ENCODE results near the gene SLC39A9. TPM values are rescaled to one million over a fixed set of nuclear protein-coding genes. Genes with fewer than 3 reads are reported as not detected.
A peak's percentile ranks its signal among the peaks of the same experiment; 100 is the strongest.

The SLC39A9 gene
- total RNA-seq, 1 experiment from 2014 or later, result 76.1 TPM

DNA sequence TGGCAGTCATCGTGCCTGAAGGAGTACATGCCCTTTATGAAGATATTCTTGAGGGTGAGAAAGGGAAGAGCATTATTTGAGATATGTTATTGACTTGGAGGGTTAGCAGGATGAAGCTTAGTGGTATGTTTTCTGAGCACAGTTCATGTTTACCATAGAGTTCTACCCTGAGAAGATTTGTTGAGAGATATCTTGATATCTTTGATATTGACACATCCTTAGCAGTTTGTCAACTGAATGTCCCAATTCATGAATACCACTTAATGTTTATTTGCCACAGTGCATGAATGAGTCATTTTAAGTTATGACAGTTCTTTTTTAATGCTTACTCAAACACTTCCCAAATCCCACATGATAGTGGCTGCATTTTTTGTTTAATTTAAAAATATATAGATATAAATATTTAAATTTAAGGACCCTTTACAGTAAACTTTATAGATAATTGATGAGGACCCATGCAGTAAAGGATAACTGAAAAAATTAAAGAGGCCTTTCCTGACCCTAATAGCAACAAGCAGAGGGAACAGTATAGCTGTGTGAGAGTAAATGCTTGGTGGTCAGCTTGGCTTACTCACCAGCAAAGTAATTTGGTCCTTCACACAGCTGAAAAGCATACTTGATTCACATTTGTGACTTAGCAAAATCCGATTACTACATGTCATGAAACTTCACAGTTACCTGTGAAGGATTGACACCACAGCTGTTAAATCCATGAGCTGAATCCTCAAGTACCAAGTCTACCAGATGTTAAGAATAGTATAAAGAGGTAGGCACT is 25.8 kb downstream of the SLC39A9 start:
- DNase-seq (ENCODE audit: low read depth), result peak; percentile 84

GRCh38 chr14:69427596-69427995 is 29.1 kb downstream of the SLC39A9 start:
- no peak for DNase-seq (ENCODE audit: low read depth)

- no peak for DNase-seq (ENCODE audit: low read depth)
Observed at GRCh38 chr14:69428289-69428998, 30.0 kb downstream of the SLC39A9 start.

- DNase-seq (ENCODE audit: low read depth), result no peak
Observed at GRCh38 chr14:69429643-69430042, 31.2 kb downstream of the SLC39A9 start.

DNA sequence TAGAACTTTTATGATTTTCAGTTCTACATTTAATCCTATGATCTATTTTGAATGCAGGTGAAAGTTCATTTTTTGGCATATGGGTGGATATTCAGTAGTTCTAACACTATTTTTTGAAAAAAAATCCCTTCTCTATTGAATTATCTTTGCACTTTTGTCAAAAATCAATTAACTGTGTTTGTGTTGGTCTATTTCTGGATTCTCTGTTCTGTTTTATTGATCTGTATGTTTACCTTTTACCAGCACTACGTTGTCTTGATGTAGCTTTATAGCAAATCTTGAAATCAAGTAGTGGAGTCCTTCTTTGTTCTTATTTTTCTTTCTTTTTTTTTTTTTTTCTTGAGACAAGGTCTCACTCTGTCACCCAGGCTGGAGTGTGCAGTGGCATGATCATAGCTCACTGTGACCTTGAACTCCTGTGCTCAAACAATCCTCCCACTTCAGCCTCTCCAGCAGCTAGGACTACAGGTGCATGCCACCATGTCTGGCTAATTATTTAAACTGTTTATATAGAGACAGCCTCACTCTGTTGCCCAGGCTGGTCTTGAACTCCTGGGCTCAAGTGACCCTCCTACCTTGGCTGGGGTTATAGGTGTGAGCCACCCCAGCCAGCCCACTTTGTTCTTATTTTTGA is 31.9 kb downstream of the SLC39A9 start:
- DNase-seq (ENCODE audit: low read depth), result no peak

DNA sequence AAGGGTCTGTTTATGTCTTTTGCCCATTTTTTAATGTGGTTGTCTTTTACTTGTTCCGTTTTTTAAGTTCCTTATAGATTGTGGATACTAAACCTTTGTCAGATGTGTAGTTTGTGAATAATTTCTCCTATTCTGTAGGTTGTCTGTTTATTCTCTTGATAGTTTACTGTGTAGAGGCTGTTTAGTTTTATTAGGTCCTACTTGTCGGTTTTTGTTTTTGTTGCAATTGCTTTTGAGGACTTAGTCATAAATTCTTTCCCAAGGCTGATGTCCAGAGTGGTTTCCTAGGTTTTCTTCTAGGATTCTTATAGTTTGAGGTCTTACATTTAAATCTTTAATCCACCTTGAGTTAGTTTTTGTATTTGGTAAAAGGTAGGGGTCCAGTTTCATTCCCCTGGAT is 33.9 kb downstream of the SLC39A9 start:
- DNase-seq (ENCODE audit: low read depth), result no peak

GRCh38 chr14:69439521-69440270 is 41.2 kb downstream of the SLC39A9 start:
- no peak for DNase-seq (ENCODE audit: low read depth)

DNA sequence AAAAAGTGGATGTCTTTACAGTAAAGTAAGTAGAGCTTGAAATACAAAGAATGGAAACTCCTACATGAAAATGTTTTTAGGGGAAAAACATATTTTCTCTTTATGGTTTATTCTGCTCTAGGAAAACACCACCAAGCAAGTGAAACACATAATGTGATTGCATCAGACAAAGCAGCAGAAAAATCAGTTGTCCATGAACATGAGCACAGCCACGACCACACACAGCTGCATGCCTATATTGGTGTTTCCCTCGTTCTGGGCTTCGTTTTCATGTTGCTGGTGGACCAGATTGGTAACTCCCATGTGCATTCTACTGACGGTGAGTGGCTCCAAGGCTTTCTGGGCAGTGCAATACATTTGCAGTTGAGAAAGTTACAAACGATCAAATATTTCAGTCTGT is 43.5 kb downstream of the SLC39A9 start:
- no peak for DNase-seq (ENCODE audit: low read depth)

- no peak for DNase-seq (ENCODE audit: low read depth)
Observed at GRCh38 chr14:69443296-69443805, 44.9 kb downstream of the SLC39A9 start.

- DNase-seq (ENCODE audit: low read depth), result no peak
Observed at GRCh38 chr14:69449216-69449615, 50.7 kb downstream of the SLC39A9 start.

DNA sequence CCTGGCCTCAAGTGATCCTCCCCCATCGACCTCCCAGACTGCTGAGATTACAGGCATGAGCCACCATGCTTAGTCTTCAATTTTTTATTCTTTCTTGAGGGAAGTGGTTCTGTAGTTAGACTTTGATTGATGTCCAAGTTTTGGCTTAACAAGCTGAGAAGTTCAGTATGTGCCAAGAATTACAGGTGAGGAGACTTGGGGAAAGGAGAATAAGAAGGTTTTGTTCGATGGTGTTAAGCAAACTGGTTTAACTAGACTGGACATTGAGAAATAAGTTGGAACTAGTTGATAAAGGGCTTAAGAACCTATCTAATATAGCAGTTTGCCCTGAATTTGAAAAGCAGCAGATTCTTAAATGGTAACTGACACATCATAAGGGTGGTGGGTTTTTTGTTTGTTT is 53.4 kb downstream of the SLC39A9 start:
- no peak for DNase-seq (ENCODE audit: low read depth)

GRCh38 chr14:69458350-69458749 is 59.9 kb downstream of the SLC39A9 start:
- DNase-seq (ENCODE audit: low read depth), result no peak

DNA sequence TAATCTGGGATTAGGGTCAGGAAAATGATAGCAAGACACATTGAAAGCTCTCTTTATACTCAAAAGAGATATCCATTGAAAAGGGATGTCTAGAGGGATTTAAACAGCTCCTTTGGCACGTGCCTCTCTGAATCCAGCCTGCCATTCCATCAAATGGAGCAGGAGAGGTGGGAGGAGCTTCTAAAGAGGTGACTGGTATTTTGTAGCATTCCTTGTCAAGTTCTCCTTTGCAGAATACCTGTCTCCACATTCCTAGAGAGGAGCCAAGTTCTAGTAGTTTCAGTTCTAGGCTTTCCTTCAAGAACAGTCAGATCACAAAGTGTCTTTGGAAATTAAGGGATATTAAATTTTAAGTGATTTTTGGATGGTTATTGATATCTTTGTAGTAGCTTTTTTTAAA is 60.6 kb downstream of the SLC39A9 start:
- DNase-seq (ENCODE audit: low read depth), result no peak

GRCh38 chr14:69460093-69460701 is 61.7 kb downstream of the SLC39A9 start:
- peak; percentile 88 for DNase-seq (ENCODE audit: low read depth)

DNA sequence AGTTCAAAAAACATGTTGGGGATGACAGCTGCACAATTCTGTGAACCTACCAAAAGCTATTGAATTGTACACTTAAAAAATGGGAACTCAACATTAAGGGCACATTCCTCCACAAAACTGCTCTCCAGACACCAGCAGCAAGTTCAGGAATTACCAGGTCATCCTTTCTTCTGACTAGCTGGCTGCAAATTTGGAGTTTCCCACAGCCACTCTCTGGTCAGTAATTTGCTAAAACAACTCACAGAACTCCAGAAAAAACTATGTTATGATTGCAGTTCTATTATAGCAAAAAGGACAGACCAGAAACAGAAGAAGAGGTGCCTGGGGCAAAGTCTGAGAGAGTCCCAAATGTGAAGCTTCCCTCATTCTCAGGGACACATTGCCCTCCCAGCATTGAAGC is 65.9 kb downstream of the SLC39A9 start:
- no peak for DNase-seq (ENCODE audit: low read depth)

DNA sequence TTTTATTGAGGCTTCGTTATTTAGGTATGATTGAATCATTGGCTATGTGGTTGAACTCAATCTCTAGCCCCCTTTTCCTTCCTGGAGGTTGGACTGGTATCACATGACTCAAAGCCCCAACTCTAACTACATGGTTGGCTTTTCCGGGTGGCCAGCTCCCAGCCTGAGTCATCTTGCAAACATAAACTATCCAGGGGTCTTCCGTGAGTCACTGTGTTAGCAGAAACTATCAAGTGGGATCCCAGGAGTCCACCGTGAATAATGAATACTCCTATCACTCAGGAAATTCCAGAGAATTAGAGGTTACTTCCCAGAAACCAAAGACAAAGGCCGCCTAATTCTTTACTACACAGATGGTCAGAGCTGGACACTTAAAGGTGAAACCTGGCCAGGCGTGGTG is 66.3 kb downstream of the SLC39A9 start:
- peak; percentile 7 for DNase-seq (ENCODE audit: low read depth)

DNA sequence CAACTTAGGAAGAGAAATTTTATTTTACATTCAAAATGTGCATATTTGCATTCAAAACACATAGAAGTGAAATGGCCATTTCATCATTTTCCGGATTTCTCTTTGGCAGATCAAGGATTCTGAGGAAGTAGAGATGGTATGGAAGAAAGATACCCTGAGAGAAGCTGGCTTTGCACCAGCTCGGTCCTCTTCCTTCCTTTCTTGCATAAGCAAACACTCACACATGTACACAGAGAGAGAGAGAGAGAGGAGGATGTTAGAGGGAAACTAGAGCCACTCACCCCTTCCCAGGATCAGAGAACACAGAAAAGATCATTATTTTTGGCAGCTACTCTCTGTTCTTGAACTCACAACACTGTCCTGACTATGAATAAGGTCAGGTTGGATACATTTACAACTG is 70.5 kb downstream of the SLC39A9 start:
- DNase-seq (ENCODE audit: low read depth), result no peak

- no peak for DNase-seq (ENCODE audit: low read depth)
Observed at GRCh38 chr14:69471436-69471835, 72.9 kb downstream of the SLC39A9 start.

DNA sequence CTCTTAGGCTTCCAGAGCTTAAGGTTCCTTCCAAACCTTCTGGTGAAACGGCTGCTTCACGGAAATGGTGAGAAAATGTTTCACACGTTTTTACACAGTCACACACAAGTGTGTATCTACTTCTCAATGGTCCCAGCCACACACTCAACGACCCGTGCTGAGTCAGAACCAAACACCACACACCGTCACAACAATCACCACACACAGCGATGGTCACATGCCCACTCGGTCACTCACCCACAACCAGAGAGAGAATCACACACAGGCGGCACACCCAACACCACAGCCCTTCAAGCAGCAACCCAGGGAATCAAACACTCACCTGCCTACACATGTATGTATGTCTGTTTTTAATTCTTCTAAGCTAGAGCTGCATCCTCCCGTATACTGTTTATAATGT is 73.4 kb downstream of the SLC39A9 start:
- no peak for DNase-seq (ENCODE audit: low read depth)

GRCh38 chr14:69473260-69473659 is 74.8 kb downstream of the SLC39A9 start:
- DNase-seq (ENCODE audit: low read depth), result no peak

DNA sequence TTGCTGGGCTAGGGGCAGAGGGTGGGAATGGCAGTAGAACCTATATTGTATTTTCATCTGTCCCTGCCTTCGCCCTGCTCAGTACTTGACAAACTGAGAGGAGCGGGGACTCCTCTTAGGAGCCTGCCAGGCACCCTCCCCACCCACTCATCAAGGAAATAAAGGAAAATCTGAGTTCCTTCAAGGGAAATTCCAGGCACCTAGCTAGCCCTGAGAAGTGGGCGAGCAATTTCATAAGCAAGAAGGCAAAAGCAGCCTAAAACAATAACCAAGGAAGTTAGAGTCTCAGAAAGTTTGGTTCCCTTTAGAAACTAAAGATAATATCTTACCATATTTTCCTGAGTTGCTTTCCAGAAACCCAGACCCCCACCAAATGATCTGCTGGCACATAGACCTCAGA is 75.5 kb downstream of the SLC39A9 start:
- DNase-seq (ENCODE audit: low read depth), result no peak

Measured in LHCN-M2 (cell line).